Right renal cortex interstitium (tissue), 3 donors: Measurements from ENCODE around the gene PLEKHM2. TPM values are rescaled to one million over a fixed set of nuclear protein-coding genes. Genes with fewer than 3 reads are reported as not detected.

ENCODE experiments used
- DNase-seq, 3 donors: peaks; one replicate each; pipeline ENCODE4 v3.0.0-alpha.2; 2013; ENCODE audit warnings: low read depth in 3 of 3, low spot score in 2 of 3
- polyA plus RNA-seq, 3 donors: library from polyadenylated mRNA; unstranded; fragments of 120-200 nt; gene quantifications; one replicate each; pipeline ENCODE4 v1.2.1, GENCODE V29; 2013; ENCODE audit not compliant: insufficient read length in 3 of 3

PLEKHM2 gene
- polyA plus RNA-seq, 3 donors, result 37.9 to 46.7 (median 43.0) TPM

GRCh38 chr1:15777909-15778707 is 94.0 kb downstream of the PLEKHM2 start:
- DNase-seq, result no peak

Other genes starting within 250 kb of the PLEKHM2 start
- gene CTRC, start 245.9 kb upstream of the PLEKHM2 start, polyA plus RNA-seq, result under 1 TPM in 1 of 3 donors, not detected in 2; 0.08 TPM
- under 1 TPM in 2 of 3 donors, not detected in 1; 0.31 to 0.35 TPM for gene CELA2A, start 227.6 kb upstream of the PLEKHM2 start, polyA plus RNA-seq
- under 1 TPM in 2 of 3 donors, not detected in 1; 0.28 to 0.42 TPM for gene CELA2B, start 208.2 kb upstream of the PLEKHM2 start, polyA plus RNA-seq
- 10 to 100 TPM; 22.6 to 26.9 (median 25.8) TPM for gene CASP9, start 160.1 kb upstream of the PLEKHM2 start, polyA plus RNA-seq
- 10 to 100 TPM; 30.1 to 34.0 (median 32.1) TPM for gene DNAJC16, start 157.5 kb upstream of the PLEKHM2 start, polyA plus RNA-seq
- 10 to 100 TPM; 25.2 to 37.8 (median 35.5) TPM for gene AGMAT, start 99.3 kb upstream of the PLEKHM2 start, polyA plus RNA-seq
- 10 to 100 TPM; 18.2 to 18.8 (median 18.3) TPM for gene DDI2, start 66.9 kb upstream of the PLEKHM2 start, polyA plus RNA-seq
- 1 to 10 TPM; 1.3 to 1.7 (median 1.4) TPM for gene SLC25A34, start 51.9 kb downstream of the PLEKHM2 start, polyA plus RNA-seq
- 1 to 10 TPM; 2.6 to 3.5 (median 3.3) TPM for gene TMEM82, start 58.2 kb downstream of the PLEKHM2 start, polyA plus RNA-seq
- gene FBLIM1, start 74.5 kb downstream of the PLEKHM2 start, polyA plus RNA-seq, result 10 to 100 TPM; 41.7 to 55.0 (median 41.8) TPM
- 1 to 10 TPM in 2 of 3 donors, under 1 TPM in 1; 0.92 to 1.1 (median 1.1) TPM for gene UQCRHL, start 123.3 kb downstream of the PLEKHM2 start, polyA plus RNA-seq
- 10 to 100 TPM; 50.5 to 59.2 (median 53.1) TPM for gene SPEN, start 163.4 kb downstream of the PLEKHM2 start, polyA plus RNA-seq